Measurements from ENCODE around the gene BRINP1. TPM values are rescaled to one million over a fixed set of nuclear protein-coding genes. Genes with fewer than 3 reads are reported as not detected.

Gene BRINP1
- total and polyA plus RNA-seq, 2 donors (not counting 1 experiment from before 2014, with no cell fraction given): 0.06 to 0.33 TPM

DNA sequence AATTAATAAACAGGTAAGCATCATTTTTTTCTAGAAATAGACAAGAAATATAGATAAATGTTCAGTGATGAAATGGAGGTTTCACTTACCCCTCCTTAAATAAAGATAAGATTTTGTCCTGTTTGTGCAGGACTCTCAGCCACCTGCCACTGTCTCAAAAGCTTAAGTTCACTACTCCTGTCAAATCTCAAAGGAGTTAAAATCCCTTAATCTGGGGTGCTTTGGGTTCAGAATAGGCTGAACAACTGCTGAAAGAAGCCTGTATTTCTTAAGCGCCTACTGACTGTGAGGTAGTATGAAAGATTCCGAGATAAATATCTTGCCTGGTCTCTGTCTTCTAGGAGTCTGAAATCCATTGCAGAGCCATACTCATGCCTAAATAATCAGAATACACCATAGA lies 3.7 kb upstream of the BRINP1 start:
- Histone ChIP-seq H3K4me2 (ENCODE audit: extremely low read depth, insufficient read depth, low read length) (no peak overlapping the region), H3K27ac (ENCODE audit: insufficient read depth, low read length) (no peak overlapping the region), H3K4me1 (ENCODE audit: control insufficient read depth, extremely low read depth, insufficient read depth, low read length) (no peaks in the 10 kb centered on the region), H4K20me1 (ENCODE audit: control insufficient read depth, extremely low read depth, insufficient read depth, low read length) (no peaks in the 10 kb centered on the region), H3K79me2 (ENCODE audit: control insufficient read depth, insufficient read depth, low read length) (no peaks in the 10 kb centered on the region), H3K9me3 (ENCODE audit: control insufficient read depth, insufficient read depth, low read depth, low read length) (no peaks in the 10 kb centered on the region), H2AFZ (ENCODE audit: low read length) (no peak overlapping the region), H3K27me3 (ENCODE audit: control insufficient read depth, insufficient read depth, low read length) (no peaks in the 10 kb centered on the region), H3K9ac (ENCODE audit: insufficient read depth, low read length) (no peak overlapping the region), H3K36me3 (ENCODE audit: control insufficient read depth, insufficient read depth, low read length) (no peaks in the 10 kb centered on the region), H3K4me3 (replicated peaks in 1 of 4; ENCODE audit: control extremely low read depth in 1 of 4, insufficient read depth in 1 of 4, low read depth in 3 of 4, low read length in 4 of 4) (no peak overlapping the region)
- TF ChIP-seq, protein P1, sequence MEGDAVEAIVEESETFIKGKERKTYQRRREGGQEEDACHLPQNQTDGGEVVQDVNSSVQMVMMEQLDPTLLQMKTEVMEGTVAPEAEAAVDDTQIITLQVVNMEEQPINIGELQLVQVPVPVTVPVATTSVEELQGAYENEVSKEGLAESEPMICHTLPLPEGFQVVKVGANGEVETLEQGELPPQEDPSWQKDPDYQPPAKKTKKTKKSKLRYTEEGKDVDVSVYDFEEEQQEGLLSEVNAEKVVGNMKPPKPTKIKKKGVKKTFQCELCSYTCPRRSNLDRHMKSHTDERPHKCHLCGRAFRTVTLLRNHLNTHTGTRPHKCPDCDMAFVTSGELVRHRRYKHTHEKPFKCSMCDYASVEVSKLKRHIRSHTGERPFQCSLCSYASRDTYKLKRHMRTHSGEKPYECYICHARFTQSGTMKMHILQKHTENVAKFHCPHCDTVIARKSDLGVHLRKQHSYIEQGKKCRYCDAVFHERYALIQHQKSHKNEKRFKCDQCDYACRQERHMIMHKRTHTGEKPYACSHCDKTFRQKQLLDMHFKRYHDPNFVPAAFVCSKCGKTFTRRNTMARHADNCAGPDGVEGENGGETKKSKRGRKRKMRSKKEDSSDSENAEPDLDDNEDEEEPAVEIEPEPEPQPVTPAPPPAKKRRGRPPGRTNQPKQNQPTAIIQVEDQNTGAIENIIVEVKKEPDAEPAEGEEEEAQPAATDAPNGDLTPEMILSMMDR (conservative IDR thresholded peaks at IDR 0.05 in 1 of 2, IDR thresholded peaks at IDR 0.05 in 1 of 2; ENCODE audit: low read depth in 1 of 2, low read length in 2 of 2): no peak
- no peak for TF ChIP-seq EZH2 (IDR thresholded peaks at IDR 0.05; ENCODE audit: low read length, missing control alignments)
- no peak for DNase-seq (ENCODE audit: low read depth in 2 of 2)

DNA sequence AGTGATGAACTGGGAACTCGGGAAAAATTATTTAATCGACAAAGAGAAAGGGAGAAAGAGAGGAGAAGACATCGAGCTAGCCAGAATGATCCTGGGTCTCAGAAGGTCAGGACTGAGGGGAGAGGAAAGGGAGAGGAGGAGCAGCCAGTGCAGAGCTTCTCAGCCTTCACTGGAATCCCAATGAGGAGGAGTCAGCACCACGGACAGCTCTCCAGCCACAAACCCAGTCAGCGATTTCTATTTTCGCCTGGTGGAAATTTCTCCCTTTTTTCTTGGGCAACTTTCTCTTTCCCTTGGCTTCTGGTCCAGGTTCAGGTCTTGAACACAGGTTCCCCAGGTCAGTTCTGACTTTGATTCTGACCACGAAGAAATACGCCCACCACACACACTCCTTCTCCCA lies 1.6 kb upstream of the BRINP1 start:
- H3K27me3 ChIP-seq (ENCODE audit: control insufficient read depth, insufficient read depth, low read length): no peaks in the 10 kb centered on the region
- TF ChIP-seq, protein P1 (conservative IDR thresholded peaks at IDR 0.05 in 1 of 2, IDR thresholded peaks at IDR 0.05 in 1 of 2; ENCODE audit: low read depth in 1 of 2, low read length in 2 of 2): no peak
- TF ChIP-seq EZH2 (IDR thresholded peaks at IDR 0.05; ENCODE audit: low read length, missing control alignments): no peak
- no peaks in the 10 kb centered on the region for H3K9me3 ChIP-seq (ENCODE audit: control insufficient read depth, insufficient read depth, low read depth, low read length)
- H3K36me3 ChIP-seq (ENCODE audit: control insufficient read depth, insufficient read depth, low read length): no peaks in the 10 kb centered on the region
- H4K20me1 ChIP-seq (ENCODE audit: control insufficient read depth, extremely low read depth, insufficient read depth, low read length): no peaks in the 10 kb centered on the region
- no peak overlapping the region for H3K4me2 ChIP-seq (ENCODE audit: extremely low read depth, insufficient read depth, low read length)
- H3K79me2 ChIP-seq (ENCODE audit: control insufficient read depth, insufficient read depth, low read length): no peaks in the 10 kb centered on the region
- peak; percentile 5 to 28 for DNase-seq (ENCODE audit: low read depth in 2 of 2)
- no peaks in the 10 kb centered on the region for H3K4me1 ChIP-seq (ENCODE audit: control insufficient read depth, extremely low read depth, insufficient read depth, low read length)
- H3K9ac ChIP-seq (ENCODE audit: insufficient read depth, low read length): no peak overlapping the region
- no peak overlapping the region for H3K27ac ChIP-seq (ENCODE audit: insufficient read depth, low read length)
- no peak overlapping the region for H3K4me3 ChIP-seq (replicated peaks in 1 of 4; ENCODE audit: control extremely low read depth in 1 of 4, insufficient read depth in 1 of 4, low read depth in 3 of 4, low read length in 4 of 4)
- no peak overlapping the region for H2AFZ ChIP-seq (ENCODE audit: low read length)

DNA sequence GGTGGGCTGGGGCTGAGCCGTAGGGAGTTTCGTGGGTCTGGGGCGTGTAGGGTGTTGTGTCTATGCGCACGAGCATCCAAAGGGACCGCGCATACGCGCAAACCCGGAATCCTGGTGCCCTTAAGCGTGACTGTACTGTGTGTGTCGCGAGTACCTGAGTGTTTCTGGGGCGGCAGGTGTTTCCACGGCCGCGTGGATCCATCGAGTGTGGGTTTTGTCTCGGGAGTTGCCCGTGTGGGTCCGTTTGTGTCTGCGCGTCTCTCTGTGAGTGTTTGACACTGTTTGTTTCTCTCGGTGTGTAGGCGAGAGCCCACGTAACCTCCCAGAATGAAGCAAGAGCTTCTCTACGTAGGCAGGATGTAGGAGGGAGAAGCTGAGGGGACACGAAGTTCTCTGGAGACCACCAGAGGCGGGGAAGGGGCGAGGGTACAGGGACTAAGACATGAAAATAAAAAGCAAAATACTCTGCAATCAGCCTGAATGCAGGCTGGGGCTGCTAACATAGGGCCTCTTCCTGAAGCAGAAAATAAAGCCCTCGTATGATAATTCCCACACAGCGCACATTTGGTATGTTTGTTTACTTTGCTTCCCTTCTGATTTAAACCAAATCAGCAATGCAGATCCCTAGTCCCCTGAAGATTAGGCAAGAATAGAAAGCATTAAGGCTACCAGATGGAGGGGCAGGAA lies 588 bp upstream of the BRINP1 start:
- H3K9me3 ChIP-seq (ENCODE audit: control insufficient read depth, insufficient read depth, low read depth, low read length): no peaks in the 10 kb centered on the region
- no peaks in the 10 kb centered on the region for H4K20me1 ChIP-seq (ENCODE audit: control insufficient read depth, extremely low read depth, insufficient read depth, low read length)
- H3K36me3 ChIP-seq (ENCODE audit: control insufficient read depth, insufficient read depth, low read length): no peaks in the 10 kb centered on the region
- no peak overlapping the region for H3K4me2 ChIP-seq (ENCODE audit: extremely low read depth, insufficient read depth, low read length)
- H2AFZ ChIP-seq (ENCODE audit: low read length): no peak overlapping the region
- H3K27me3 ChIP-seq (ENCODE audit: control insufficient read depth, insufficient read depth, low read length): no peaks in the 10 kb centered on the region
- no peaks in the 10 kb centered on the region for H3K79me2 ChIP-seq (ENCODE audit: control insufficient read depth, insufficient read depth, low read length)
- H3K27ac ChIP-seq (ENCODE audit: insufficient read depth, low read length): no peak overlapping the region
- H3K4me3 ChIP-seq (replicated peaks in 1 of 4; ENCODE audit: control extremely low read depth in 1 of 4, insufficient read depth in 1 of 4, low read depth in 3 of 4, low read length in 4 of 4): peak overlapping the region in 1 of 4 experiments; percentile 40
- no peak overlapping the region for H3K9ac ChIP-seq (ENCODE audit: insufficient read depth, low read length)
- no peak for TF ChIP-seq EZH2 (IDR thresholded peaks at IDR 0.05; ENCODE audit: low read length, missing control alignments)
- TF ChIP-seq, protein P1 (conservative IDR thresholded peaks at IDR 0.05 in 1 of 2, IDR thresholded peaks at IDR 0.05 in 1 of 2; ENCODE audit: low read depth in 1 of 2, low read length in 2 of 2): no peak
- DNase-seq (ENCODE audit: low read depth in 2 of 2): no peak
- H3K4me1 ChIP-seq (ENCODE audit: control insufficient read depth, extremely low read depth, insufficient read depth, low read length): no peaks in the 10 kb centered on the region

Data from fibroblast of lung (primary cell).